Measurements from ENCODE around the gene ZNF23.

Gene ZNF23

DNA sequence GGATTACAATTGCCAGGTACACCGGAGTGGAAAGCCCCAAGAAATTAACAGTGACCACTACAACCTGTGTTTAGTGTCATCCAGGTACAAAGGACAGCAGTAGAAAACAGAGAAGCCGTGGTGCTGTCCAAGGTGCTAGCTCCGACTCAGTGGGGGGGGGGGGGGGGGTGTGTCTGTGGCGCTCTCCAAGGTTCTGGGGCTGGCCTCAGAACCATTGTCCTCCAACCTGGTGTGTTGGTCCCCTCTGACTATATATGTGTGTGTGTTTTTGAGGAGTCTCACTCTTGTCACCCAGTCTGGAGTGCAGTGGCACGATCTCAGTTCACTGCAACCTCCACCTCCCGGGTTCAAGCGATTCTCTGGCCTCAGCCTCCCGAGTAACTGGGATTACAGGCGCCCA is 5.8 kb upstream of the ZNF23 start:
- DNase-seq (ENCODE audit: low spot score) = peak; percentile 46

GRCh38 chr16:71464231-71464630 is 2.2 kb upstream of the ZNF23 start:
- no peak for DNase-seq (ENCODE audit: low spot score)

- no peak for DNase-seq (ENCODE audit: low spot score)
Observed at GRCh38 chr16:71460941-71461340, 1.1 kb downstream of the ZNF23 start.

- DNase-seq (ENCODE audit: low spot score) = no peak
Observed at GRCh38 chr16:71460236-71460635, 1.8 kb downstream of the ZNF23 start.

DNA sequence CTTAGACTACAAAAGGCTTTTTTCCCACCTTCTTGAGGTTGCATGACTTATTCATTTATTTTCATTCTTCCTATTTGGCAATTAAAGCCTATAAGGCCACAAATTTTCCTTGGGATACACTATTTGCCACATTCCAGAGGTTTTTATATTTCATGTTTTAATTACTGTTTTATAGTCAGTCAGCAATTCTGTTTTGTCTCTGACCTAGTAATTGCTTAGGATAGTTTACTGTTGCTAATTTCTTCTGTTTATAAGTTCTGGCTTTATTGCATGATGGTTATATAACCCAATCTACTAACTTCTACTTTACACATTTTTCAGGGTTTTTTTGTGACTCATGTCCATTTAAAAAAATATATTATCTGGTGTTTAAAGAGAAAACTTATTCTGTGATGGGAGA is 2.5 kb downstream of the ZNF23 start:
- no peak for DNase-seq (ENCODE audit: low spot score)

GRCh38 chr16:71456801-71457200 is 5.2 kb downstream of the ZNF23 start:
- DNase-seq (ENCODE audit: low spot score) = no peak

DNA sequence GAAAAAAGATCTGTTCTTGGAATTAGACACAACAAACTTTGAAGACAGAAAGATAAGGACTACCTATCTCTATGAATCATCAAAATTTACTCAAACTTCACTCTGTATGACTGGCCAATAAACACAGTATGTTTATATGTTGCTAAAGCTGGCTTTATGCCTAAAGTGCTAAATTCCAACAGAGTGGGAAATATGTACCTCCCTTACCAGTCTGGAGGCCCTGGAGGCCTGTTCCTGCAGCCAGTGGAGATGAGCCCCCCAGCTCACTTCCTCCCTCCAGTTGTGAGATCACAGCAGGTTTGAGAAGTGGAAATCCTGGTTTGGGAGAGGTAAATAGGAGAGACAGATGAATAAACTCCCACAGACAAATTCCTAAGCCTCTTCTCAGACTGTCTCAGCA is 9.0 kb downstream of the ZNF23 start:
- DNase-seq (ENCODE audit: low spot score) = no peak

DNA sequence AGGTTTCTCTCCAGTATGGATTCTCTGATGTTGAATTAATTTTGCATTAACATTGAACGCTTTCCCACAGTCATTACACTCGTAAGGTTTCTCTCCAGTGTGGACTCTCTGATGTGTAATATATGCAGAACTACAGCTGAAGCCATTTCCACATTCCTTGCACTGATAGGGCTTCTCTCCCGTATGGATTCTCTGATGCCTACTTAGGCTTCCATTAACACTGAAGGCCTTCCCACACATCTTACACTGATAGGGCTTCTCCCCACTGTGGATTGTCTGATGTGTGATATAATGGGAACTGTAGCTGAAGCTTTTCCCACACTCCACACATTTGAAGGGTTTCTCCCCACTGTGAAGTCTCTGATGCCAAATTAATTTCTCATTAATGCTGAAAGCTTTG is 13.0 kb downstream of the ZNF23 start:
- no peak for DNase-seq (ENCODE audit: low spot score)

GRCh38 chr16:71448274-71448866 is 13.7 kb downstream of the ZNF23 start:
- DNase-seq (ENCODE audit: low spot score) = no peak

- no peak for DNase-seq (ENCODE audit: low spot score)
Observed at GRCh38 chr16:71443714-71444113, 18.3 kb downstream of the ZNF23 start.

- DNase-seq (ENCODE audit: low spot score) = no peak
Observed at GRCh38 chr16:71442051-71442440, 20.0 kb downstream of the ZNF23 start, which contains the start of gene TLE7. Gene TLE7, minus strand, starts transcription at chr16:71442054. Its CDS starts 8,730 bp downstream, at chr16:71433324.

GRCh38 chr16:71441348-71442050 is 20.5 kb downstream of the ZNF23 start:
- no peak for DNase-seq (ENCODE audit: low spot score)

DNA sequence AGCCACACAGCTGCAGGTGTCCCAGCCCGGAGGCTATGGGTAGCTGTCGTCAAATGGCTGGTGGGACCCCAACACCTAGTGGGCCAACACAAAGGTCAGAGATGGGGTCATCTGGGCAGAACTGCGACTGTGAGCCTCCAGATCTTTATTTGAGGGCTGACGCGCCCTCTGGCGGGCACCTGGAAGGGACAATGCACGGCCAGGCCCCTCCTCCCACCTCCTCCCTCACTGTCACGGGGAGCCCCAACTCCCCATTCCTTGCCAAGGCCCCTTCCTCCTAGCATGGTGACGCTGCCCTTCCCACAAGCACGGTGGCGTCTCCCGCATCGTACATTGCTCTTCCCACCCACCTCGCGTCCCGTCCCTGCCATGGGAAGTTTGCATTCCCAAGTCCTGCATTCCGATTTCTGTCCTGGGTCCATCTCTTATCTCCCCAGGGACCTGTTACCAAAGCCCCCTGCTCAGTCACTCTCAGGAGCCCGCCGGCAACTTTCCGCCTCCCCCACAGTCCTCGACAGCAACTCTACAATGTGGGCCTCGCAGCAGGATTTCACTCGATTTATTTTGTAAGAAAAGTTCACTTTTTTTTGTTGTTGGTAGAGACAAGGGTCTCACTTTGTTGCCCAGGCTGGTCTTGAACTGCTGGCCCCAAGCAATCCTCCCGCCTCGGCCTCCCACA is 21.2 kb downstream of the ZNF23 start:
- DNase-seq (ENCODE audit: low spot score) = no peak

GRCh38 chr16:71439523-71439922 is 22.5 kb downstream of the ZNF23 start:
- DNase-seq (ENCODE audit: low spot score) = no peak

GRCh38 chr16:71436473-71436872 is 25.6 kb downstream of the ZNF23 start:
- DNase-seq (ENCODE audit: low spot score) = no peak

- DNase-seq (ENCODE audit: low spot score) = no peak
Observed at GRCh38 chr16:71432906-71433305, 29.1 kb downstream of the ZNF23 start.

GRCh38 chr16:71431991-71432390 is 30.1 kb downstream of the ZNF23 start:
- no peak for DNase-seq (ENCODE audit: low spot score)

GRCh38 chr16:71431176-71431575 is 30.9 kb downstream of the ZNF23 start:
- DNase-seq (ENCODE audit: low spot score) = no peak

DNA sequence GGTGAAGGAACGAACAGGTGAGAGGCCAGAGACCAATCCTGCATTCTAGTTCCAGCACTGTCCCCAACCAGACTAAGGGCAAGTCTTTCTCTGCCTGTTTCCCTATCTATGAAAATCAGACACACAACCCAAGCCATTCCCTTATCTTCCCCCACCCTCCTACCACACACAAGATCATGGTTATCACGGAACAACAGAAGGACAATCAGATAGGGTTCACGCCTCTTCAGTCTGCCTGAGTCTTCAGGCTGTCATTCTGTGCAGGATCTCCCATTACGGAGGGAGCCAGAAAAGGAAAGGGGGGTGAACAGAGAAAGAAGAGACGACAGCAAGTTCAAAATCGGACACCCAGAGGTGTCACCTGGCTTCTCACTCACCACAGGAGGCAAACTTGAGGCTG is 31.3 kb downstream of the ZNF23 start:
- DNase-seq (ENCODE audit: low spot score) = no peak

- DNase-seq (ENCODE audit: low spot score) = no peak
Observed at GRCh38 chr16:71429581-71429980, 32.5 kb downstream of the ZNF23 start.

DNA sequence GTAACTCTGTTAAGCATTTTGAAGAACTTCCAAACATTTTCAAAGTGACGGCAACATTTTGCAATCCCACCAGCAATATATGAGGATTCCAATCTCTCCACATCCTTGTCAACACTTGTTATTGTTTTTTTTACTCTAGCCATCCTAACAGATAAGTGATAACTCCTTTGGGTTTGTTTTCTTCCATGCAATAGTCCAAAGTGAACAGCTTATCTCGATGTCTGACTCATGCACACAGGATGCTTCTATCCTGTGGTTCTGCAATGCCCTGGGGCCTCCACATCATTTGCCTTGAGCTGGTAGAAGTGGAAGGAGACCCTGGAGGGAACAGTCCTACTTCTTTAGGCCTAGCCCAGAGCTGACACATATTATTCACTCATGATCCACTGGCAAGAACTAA is 33.2 kb downstream of the ZNF23 start:
- no peak for DNase-seq (ENCODE audit: low spot score)

DNA sequence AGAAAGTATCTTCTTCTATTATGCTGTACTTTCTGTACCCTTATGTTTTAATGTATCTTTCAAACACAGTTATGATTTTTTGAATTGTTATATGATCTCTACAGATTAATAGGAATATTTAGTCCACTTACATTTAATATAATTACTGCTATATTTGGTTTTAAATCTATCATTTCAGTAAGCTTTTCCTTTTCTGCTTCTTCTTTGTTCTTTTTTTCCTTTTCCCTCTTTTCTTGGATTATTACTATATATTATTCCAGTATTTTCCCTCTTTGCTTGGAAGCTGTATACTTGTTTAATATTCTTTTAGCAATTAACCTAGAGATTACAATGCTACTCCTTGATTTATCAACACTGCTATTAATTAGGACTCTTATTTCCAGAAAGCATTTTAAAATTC is 33.7 kb downstream of the ZNF23 start:
- no peak for DNase-seq (ENCODE audit: low spot score)

DNA sequence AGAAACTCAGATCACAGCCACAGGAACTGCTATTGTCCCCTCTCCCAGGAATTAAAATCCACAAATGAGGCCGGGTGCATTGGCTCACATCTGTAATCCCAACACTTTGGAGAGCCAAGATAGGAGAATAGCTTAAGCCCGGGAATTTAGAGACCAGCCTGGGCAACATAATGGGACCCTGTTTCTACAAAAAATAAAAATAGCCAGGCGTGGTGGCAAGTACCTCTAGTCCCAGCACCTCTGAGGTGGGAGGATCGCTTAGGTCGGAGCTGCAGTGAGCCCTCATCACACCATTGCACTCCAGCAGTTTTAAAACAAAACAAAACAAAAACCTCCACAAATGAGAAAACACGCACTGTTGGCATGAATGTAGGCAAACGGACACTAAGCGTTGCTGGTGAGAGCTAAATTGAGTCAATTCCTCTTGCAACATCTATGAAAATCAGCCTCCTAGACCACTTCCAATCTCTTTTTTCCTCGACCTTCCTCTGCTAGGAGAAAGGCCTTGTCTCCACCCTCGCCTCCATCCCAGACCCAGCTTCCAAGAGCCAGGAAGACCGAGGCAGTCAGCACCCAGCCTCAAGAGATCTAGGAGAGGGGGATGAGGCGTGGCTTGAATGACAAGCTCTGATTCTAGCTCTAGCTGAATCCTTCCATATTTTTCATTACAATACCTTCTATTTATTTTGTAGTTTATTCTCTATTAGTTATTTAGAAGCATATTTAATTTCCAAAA is 35.0 kb downstream of the ZNF23 start:
- DNase-seq (ENCODE audit: low spot score) = no peak
